Panc1 (cell line): ENCODE results near the gene ZMYND10. TPM values are rescaled to one million over a fixed set of nuclear protein-coding genes. Genes with fewer than 3 reads are reported as not detected.

Source experiments
- ATAC-seq: fragments of 200-7000 bp; cut with Tn5 transposase; 2 replicates; pipeline ENCODE4 v1.9.1; 2020; ENCODE audit warnings: mild to moderate bottlenecking, moderate library complexity
- BruUV-seq: library from RNA; stranded (reverse); fragments of 400-500 nt; replicated peaks from 2 replicates; lab custom pipeline; 2021; lab: Mats Ljungman, UMichigan
- CTCF ChIA-PET: fragments of 300-600 bp; sonication (Branson Sonifier 250); formaldehyde crosslinking; loops from one replicate; lab custom pipeline; 2022; ENCODE audit warnings: antibody characterized with exemption; lab: Charles Lee
- POLR2A ChIA-PET: fragments of 300-600 bp; sonication (Branson Sonifier 250); formaldehyde crosslinking; loops from one replicate; lab custom pipeline; 2022; ENCODE audit warnings: antibody characterized with exemption; lab: Charles Lee
- DNase-seq: peaks from one replicate; pipeline ENCODE4 v3.0.0-alpha.2; 2010; ENCODE audit warnings: low read depth, low spot score
- H3K27ac ChIP-seq: 2 replicates; pipeline ENCODE4 v1.5.1; 2011; ENCODE audit warnings: mild to moderate bottlenecking, low read length, inconsistent platforms
- H3K27me3 ChIP-seq: fragments of 200-500 bp; sonication (Bioruptor generic); 2 replicates; pipeline ENCODE4 v1.6.0; 2014; ENCODE audit warnings: low read length, inconsistent platforms; ENCODE audit not compliant: control insufficient read depth, insufficient read depth
- H3K36me3 ChIP-seq: fragments of 200-500 bp; sonication (Bioruptor generic); 2 replicates; pipeline ENCODE4 v1.5.1; 2014; ENCODE audit warnings: inconsistent platforms, mild to moderate bottlenecking, low read length, moderate library complexity; ENCODE audit not compliant: control insufficient read depth, insufficient read depth
- H3K4me1 ChIP-seq: 2 replicates; pipeline ENCODE4 v1.5.1; 2011; ENCODE audit warnings: inconsistent platforms, mild to moderate bottlenecking, low read length, moderate library complexity; ENCODE audit not compliant: control insufficient read depth, insufficient read depth
- H3K4me3 ChIP-seq, 2 experiments: 2 replicates each; pipeline ENCODE4 v1.5.1; 2011 to 2012; ENCODE audit warnings: low read depth in 2 of 2, low read length in 2 of 2, mild to moderate bottlenecking in 2 of 2, inconsistent platforms in 1 of 2, moderate library complexity in 1 of 2
- H3K9me3 ChIP-seq: fragments of 200-500 bp; sonication (Bioruptor generic); 2 replicates; pipeline ENCODE4 v1.5.1; 2014; ENCODE audit warnings: low read depth, mild to moderate bottlenecking, inconsistent platforms, low read length, moderate library complexity; ENCODE audit not compliant: control insufficient read depth, insufficient read depth
- POLR2AphosphoS5 ChIP-seq: IDR thresholded peaks from 2 replicates; pipeline ENCODE4 v1.6.1; 2012; ENCODE audit warnings: mild to moderate bottlenecking, low read depth, low read length, moderate library complexity
- SIN3A ChIP-seq: IDR thresholded peaks from 2 replicates; pipeline ENCODE4 v1.6.1; 2012; ENCODE audit warnings: low read depth, mild to moderate bottlenecking, low read length, moderate library complexity, borderline replicate concordance; ENCODE audit not compliant: insufficient read depth
- TCF7L2 ChIP-seq: IDR thresholded peaks from 2 replicates; pipeline ENCODE4 v1.6.1; 2011; ENCODE audit warnings: mild to moderate bottlenecking, low read depth, low read length, inconsistent platforms
- in situ Hi-C: cut with HindIII; loops from 2 replicates; pipeline ENCODE4 v1.10.0; 2016; ENCODE audit warnings: low sequenced_read_pairs, low pct_unique_long_range_greater_than_20kb
- intact Hi-C: fragments of 100-400 bp; cut with micrococcal nuclease; formaldehyde crosslinking; loops from one replicate; pipeline ENCODE4 v1.10.0; 2022; ENCODE audit not compliant: unreplicated experiment
- total RNA-seq: library from RNA; stranded (reverse); gene quantifications from one replicate; pipeline ENCODE4 v1.2.1, GENCODE V29; 2021; ENCODE audit not compliant: unreplicated experiment
- TF ChIP-seq, protein P1 (sequence below): fragments of 450-650 bp; IDR thresholded peaks from 2 replicates; pipeline ENCODE4 v1.5.1; 2017; ENCODE audit warnings: mild to moderate bottlenecking
- TF ChIP-seq, protein P2 (sequence below), 2 experiments: IDR thresholded peaks; 2 replicates each; pipeline ENCODE4 v1.6.1; 2011 to 2012; ENCODE audit warnings: low read depth in 2 of 2, control low read depth in 1 of 2, low read length in 1 of 2, mild to moderate bottlenecking in 1 of 2, moderate library complexity in 1 of 2; ENCODE audit not compliant: insufficient read depth in 1 of 2

ZMYND10 gene
- total RNA-seq, 1 experiment from 2014 or later = 3.6 TPM

DNA sequence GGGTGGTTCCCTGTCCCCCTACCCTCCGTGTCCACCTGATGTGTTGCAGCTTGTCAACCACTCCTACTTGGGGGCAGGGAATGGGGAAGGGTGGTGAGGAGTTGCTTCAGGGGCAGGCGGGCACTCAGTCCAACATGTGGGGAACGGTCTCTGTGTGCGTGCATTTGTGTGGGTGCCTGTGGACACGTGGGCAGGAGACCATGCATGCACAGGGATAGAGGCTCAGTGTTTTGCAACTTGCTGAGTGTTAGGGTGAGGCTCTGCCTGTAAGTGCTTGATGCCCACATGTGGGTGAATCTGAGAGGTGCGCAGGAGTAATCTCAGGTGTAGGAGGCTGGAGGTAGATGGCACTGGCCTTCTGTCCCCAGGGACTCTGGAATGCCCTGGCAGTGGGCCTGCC, 38.2 kb upstream of the ZMYND10 start:
- ATAC-seq (no peak), DNase-seq (no peak)
- H3K9me3 ChIP-seq = no peaks in the 10 kb centered on the region
- ChIA-PET POLR2A (no interaction called here), CTCF (no interaction called here)
- in situ Hi-C loops (no loop called here), intact Hi-C loops (no loop called here)
- H3K4me1 ChIP-seq = no peaks in the 10 kb centered on the region
- no peaks in the 10 kb centered on the region for H3K27me3 ChIP-seq
- no peaks in the 10 kb centered on the region for H3K36me3 ChIP-seq
- no peak overlapping the region for H3K4me3 ChIP-seq
- no TSS peak for BruUV-seq
- TF ChIP-seq, protein P1, sequence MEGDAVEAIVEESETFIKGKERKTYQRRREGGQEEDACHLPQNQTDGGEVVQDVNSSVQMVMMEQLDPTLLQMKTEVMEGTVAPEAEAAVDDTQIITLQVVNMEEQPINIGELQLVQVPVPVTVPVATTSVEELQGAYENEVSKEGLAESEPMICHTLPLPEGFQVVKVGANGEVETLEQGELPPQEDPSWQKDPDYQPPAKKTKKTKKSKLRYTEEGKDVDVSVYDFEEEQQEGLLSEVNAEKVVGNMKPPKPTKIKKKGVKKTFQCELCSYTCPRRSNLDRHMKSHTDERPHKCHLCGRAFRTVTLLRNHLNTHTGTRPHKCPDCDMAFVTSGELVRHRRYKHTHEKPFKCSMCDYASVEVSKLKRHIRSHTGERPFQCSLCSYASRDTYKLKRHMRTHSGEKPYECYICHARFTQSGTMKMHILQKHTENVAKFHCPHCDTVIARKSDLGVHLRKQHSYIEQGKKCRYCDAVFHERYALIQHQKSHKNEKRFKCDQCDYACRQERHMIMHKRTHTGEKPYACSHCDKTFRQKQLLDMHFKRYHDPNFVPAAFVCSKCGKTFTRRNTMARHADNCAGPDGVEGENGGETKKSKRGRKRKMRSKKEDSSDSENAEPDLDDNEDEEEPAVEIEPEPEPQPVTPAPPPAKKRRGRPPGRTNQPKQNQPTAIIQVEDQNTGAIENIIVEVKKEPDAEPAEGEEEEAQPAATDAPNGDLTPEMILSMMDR = no peak
- TF ChIP-seq, protein P2, sequence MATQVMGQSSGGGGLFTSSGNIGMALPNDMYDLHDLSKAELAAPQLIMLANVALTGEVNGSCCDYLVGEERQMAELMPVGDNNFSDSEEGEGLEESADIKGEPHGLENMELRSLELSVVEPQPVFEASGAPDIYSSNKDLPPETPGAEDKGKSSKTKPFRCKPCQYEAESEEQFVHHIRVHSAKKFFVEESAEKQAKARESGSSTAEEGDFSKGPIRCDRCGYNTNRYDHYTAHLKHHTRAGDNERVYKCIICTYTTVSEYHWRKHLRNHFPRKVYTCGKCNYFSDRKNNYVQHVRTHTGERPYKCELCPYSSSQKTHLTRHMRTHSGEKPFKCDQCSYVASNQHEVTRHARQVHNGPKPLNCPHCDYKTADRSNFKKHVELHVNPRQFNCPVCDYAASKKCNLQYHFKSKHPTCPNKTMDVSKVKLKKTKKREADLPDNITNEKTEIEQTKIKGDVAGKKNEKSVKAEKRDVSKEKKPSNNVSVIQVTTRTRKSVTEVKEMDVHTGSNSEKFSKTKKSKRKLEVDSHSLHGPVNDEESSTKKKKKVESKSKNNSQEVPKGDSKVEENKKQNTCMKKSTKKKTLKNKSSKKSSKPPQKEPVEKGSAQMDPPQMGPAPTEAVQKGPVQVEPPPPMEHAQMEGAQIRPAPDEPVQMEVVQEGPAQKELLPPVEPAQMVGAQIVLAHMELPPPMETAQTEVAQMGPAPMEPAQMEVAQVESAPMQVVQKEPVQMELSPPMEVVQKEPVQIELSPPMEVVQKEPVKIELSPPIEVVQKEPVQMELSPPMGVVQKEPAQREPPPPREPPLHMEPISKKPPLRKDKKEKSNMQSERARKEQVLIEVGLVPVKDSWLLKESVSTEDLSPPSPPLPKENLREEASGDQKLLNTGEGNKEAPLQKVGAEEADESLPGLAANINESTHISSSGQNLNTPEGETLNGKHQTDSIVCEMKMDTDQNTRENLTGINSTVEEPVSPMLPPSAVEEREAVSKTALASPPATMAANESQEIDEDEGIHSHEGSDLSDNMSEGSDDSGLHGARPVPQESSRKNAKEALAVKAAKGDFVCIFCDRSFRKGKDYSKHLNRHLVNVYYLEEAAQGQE (IDR thresholded peaks at IDR 0.05; ENCODE audit: insufficient read depth in 1 of 2, low read depth in 2 of 2, low read length in 1 of 2) = no peak
- TF ChIP-seq TCF7L2 = no peak
- no peak for TF ChIP-seq SIN3A
- no peak for TF ChIP-seq POLR2AphosphoS5
- no peak overlapping the region for H3K27ac ChIP-seq

DNA sequence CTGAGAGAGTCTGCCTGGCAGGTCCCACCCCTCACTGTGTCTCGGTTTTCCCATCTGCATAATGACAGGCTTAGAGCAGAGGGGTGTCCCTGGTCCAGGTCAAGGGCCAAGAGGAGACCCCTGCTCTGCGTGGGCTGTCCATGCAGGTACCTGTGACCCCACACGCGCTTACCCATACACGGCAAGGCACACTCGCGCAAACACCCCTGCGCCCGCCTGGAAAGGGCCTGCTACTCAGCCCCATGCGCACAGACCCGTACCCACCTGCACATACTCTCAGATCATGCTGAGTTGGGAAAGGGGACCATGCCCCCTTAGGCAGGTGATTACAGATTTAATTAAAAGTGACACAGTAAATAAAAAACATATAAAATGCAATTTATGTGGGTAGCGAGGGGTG, 37.2 kb upstream of the ZMYND10 start:
- H3K9me3 ChIP-seq = no peaks in the 10 kb centered on the region
- POLR2A ChIA-PET = no interaction called here
- H3K27me3 ChIP-seq = no peaks in the 10 kb centered on the region
- DNase-seq = no peak
- no peak for ATAC-seq
- no TSS peak for BruUV-seq
- no peak for TF ChIP-seq POLR2AphosphoS5
- TF ChIP-seq, protein P1 = no peak
- TF ChIP-seq, protein P2 (IDR thresholded peaks at IDR 0.05; ENCODE audit: insufficient read depth in 1 of 2, low read depth in 2 of 2, low read length in 1 of 2) = no peak
- no peak for TF ChIP-seq TCF7L2
- TF ChIP-seq SIN3A = no peak
- CTCF ChIA-PET = no interaction called here
- no peak overlapping the region for H3K4me3 ChIP-seq
- no peaks in the 10 kb centered on the region for H3K36me3 ChIP-seq
- no peak overlapping the region for H3K27ac ChIP-seq
- in situ Hi-C loops = no loop called here
- intact Hi-C loops = no loop called here
- H3K4me1 ChIP-seq = no peaks in the 10 kb centered on the region
